OCI-LY7 (cell line): ENCODE measurements around the gene MLKL. TPM values are rescaled to one million over a fixed set of nuclear protein-coding genes. Genes with fewer than 3 reads are reported as not detected.

ENCODE experiments used
- BruUV-seq: library from RNA; stranded (reverse); fragments of 400-500 nt; replicated peaks from 2 replicates; lab custom pipeline; 2021; lab: Mats Ljungman, UMichigan
- CTCF ChIA-PET: fragments of 300-600 bp; sonication (Branson Sonifier 250); formaldehyde crosslinking; loops from one replicate; lab custom pipeline; 2022; ENCODE audit warnings: antibody characterized with exemption; ENCODE audit not compliant: unreplicated experiment; lab: Charles Lee
- POLR2A ChIA-PET: fragments of 300-600 bp; sonication (Branson Sonifier 250); formaldehyde crosslinking; loops from one replicate; lab custom pipeline; 2022; ENCODE audit warnings: antibody characterized with exemption; lab: Charles Lee
- DNase-seq: peaks from one replicate; pipeline ENCODE4 v3.0.0-alpha.2; 2015; ENCODE audit warnings: low spot score
- H2AFZ ChIP-seq: fragments of 200-600 bp; sonication (generic), shearing (Covaris generic); 2 replicates; pipeline ENCODE4 v1.6.1; 2014; ENCODE audit warnings: mild to moderate bottlenecking, antibody characterized with exemption, low read length, moderate library complexity
- H3K27ac ChIP-seq: fragments of 200-600 bp; sonication (generic); 2 replicates; pipeline ENCODE4 v1.5.1; 2014; ENCODE audit warnings: mixed run types, low read depth, mild to moderate bottlenecking, moderate library complexity, low read length, inconsistent platforms; ENCODE audit not compliant: poor library complexity, severe bottlenecking
- H3K36me3 ChIP-seq: fragments of 200-600 bp; sonication (generic); 2 replicates; pipeline ENCODE4 v1.6.1; 2014; ENCODE audit warnings: mild to moderate bottlenecking, antibody characterized with exemption, low read length, moderate library complexity, mixed read lengths; ENCODE audit not compliant: insufficient read depth
- H3K4me1 ChIP-seq: fragments of 200-600 bp; sonication (generic); 2 replicates; pipeline ENCODE4 v1.5.1; 2014; ENCODE audit warnings: mild to moderate bottlenecking, low read length; ENCODE audit not compliant: insufficient read depth, poor library complexity, severe bottlenecking
- H3K4me2 ChIP-seq: fragments of 200-600 bp; sonication (generic); 2 replicates; pipeline ENCODE4 v1.6.1; 2014; ENCODE audit warnings: mild to moderate bottlenecking, low read length
- H3K4me3 ChIP-seq: fragments of 200-600 bp; sonication (generic); 2 replicates; pipeline ENCODE4 v1.5.1; 2014; ENCODE audit warnings: mild to moderate bottlenecking, low read depth, low read length; ENCODE audit not compliant: poor library complexity, severe bottlenecking
- H3K79me2 ChIP-seq: fragments of 200-600 bp; sonication (generic); 2 replicates; pipeline ENCODE4 v1.6.1; 2016; ENCODE audit warnings: low read depth, mild to moderate bottlenecking, low read length, moderate library complexity, mixed read lengths; ENCODE audit not compliant: insufficient read depth
- H3K9me2 ChIP-seq: fragments of 200-600 bp; sonication (generic); 2 replicates; pipeline ENCODE4 v1.6.1; 2016; ENCODE audit warnings: mild to moderate bottlenecking, low read length, mixed read lengths; ENCODE audit not compliant: insufficient read depth
- H3K9me3 ChIP-seq: fragments of 200-600 bp; sonication (generic); 2 replicates; pipeline ENCODE4 v1.6.1; 2014; ENCODE audit warnings: mild to moderate bottlenecking, mixed run types, low read length, mixed read lengths
- H4K20me1 ChIP-seq: fragments of 200-600 bp; sonication (generic); 2 replicates; pipeline ENCODE4 v1.6.1; 2014; ENCODE audit warnings: mild to moderate bottlenecking, antibody characterized with exemption, low read length, moderate library complexity, mixed read lengths; ENCODE audit not compliant: insufficient read depth
- EZH2phosphoT487 ChIP-seq: fragments of 200-600 bp; sonication (generic); IDR thresholded peaks from 2 replicates; pipeline ENCODE4 v1.6.1; 2018; ENCODE audit warnings: low read depth, borderline replicate concordance, mild to moderate bottlenecking, mixed run types, antibody characterized with exemption, low read length, moderate library complexity, mixed read lengths
- intact Hi-C: fragments of 100-400 bp; cut with micrococcal nuclease; formaldehyde crosslinking; loops from one replicate; pipeline ENCODE4 v1.10.0; 2022; ENCODE audit not compliant: unreplicated experiment
- total RNA-seq, 2 experiments: library from RNA; depleted of rRNA in 1 of 2; stranded (reverse); fragments of >200 nt in 1 of 2; shearing (Covaris generic) in 1 of 2; gene quantifications; 2 replicates each; pipeline ENCODE4 v1.2.3, GENCODE V29; 2014 to 2022
- TF ChIP-seq, protein P1 (sequence below): fragments of 200-600 bp; sonication (generic); conservative IDR thresholded peaks from 2 replicates; pipeline ENCODE4 v1.5.1; 2014; ENCODE audit warnings: mild to moderate bottlenecking, antibody characterized with exemption, low read length, moderate library complexity, mixed read lengths

The MLKL gene
- total RNA-seq, 2 experiments from 2014 or later = 8.0 to 9.0 TPM

DNA sequence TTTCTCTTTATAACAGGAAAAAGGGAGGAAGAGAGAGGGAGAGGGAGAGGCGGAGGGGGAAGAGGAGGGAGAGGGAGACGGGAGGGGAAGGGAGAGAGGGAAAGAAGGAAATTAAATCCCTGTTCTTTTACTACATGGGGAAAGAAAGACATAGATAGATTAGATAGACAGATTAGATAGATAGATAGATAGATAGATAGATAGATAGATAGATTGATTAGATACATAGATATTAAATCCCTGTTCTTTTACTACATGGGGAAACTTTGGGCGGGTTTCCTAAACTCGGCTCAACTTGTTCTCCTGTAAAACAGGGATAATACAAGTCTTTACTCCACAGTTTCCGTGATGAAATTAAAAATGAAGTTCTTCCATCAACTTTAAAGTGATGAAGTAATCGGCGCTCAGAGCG lies 34.6 kb downstream of the MLKL start:
- TF ChIP-seq EZH2phosphoT487 = no peak
- TF ChIP-seq, protein P1, sequence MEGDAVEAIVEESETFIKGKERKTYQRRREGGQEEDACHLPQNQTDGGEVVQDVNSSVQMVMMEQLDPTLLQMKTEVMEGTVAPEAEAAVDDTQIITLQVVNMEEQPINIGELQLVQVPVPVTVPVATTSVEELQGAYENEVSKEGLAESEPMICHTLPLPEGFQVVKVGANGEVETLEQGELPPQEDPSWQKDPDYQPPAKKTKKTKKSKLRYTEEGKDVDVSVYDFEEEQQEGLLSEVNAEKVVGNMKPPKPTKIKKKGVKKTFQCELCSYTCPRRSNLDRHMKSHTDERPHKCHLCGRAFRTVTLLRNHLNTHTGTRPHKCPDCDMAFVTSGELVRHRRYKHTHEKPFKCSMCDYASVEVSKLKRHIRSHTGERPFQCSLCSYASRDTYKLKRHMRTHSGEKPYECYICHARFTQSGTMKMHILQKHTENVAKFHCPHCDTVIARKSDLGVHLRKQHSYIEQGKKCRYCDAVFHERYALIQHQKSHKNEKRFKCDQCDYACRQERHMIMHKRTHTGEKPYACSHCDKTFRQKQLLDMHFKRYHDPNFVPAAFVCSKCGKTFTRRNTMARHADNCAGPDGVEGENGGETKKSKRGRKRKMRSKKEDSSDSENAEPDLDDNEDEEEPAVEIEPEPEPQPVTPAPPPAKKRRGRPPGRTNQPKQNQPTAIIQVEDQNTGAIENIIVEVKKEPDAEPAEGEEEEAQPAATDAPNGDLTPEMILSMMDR = no peak
- intact Hi-C loops = loop anchor here (2.0 kb wide), 1 partner anchor 35 kb away; the partner anchor contains the start of gene MLKL
- no peak for DNase-seq
- H3K4me2 ChIP-seq = peak overlapping the region; percentile 77
- ChIA-PET POLR2A (interaction anchor here (0.6 to 2.6 kb wide), 8 partner anchors 10 to 35 kb away, joined by 3 to 20 read pairs (median 7); partner anchors contain the start of gene MLKL), CTCF (no interaction called here)
- no TSS peak for BruUV-seq
- H3K9me3 ChIP-seq = peaks cover 6% of the 10 kb centered on the region; the same call in 1 of the 2 replicates
- H4K20me1 ChIP-seq = peaks cover 25% of the 10 kb centered on the region
- H2AFZ ChIP-seq = no peak overlapping the region
- H3K36me3 ChIP-seq = peaks cover 53% of the 10 kb centered on the region
- peak overlapping the region; percentile 93 for H3K4me3 ChIP-seq
- peaks cover 57% of the 10 kb centered on the region for H3K79me2 ChIP-seq
- H3K27ac ChIP-seq = peak overlapping the region; percentile 75
- peaks cover 38% of the 10 kb centered on the region for H3K4me1 ChIP-seq
- H3K9me2 ChIP-seq = no peaks in the 10 kb centered on the region

DNA sequence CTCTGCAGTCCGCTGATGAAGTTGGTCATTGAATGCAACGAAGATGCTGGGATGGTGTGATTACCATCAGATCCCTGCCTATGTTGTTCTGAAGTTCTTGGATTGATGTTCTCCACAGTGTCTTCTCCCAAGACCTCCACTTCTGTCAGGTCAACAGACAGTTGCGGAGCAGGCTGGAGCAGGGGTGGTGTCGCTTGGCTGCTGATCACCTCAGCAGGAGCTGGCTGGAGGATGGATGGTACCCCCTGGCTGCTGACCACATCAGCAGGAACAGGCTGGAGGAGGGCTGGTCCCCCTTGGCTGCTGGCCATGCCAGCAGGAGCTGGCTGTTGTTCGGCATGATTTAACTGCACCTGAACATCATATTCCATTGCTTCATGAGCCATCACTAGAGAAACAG lies 39.6 kb downstream of the MLKL start:
- peak overlapping the region; percentile 11; the same call in 1 of the 2 replicates for H3K4me2 ChIP-seq
- no peak for DNase-seq
- BruUV-seq = no TSS peak
- no peak overlapping the region for H3K27ac ChIP-seq
- TF ChIP-seq EZH2phosphoT487 = no peak
- H3K4me1 ChIP-seq = peaks cover 64% of the 10 kb centered on the region
- H4K20me1 ChIP-seq = peaks cover 70% of the 10 kb centered on the region
- POLR2A ChIA-PET = interaction anchor here (0.7 kb wide), 1 partner anchor 175 kb away, joined by 3 read pairs; no protein-coding TSS in a partner anchor
- H3K36me3 ChIP-seq = peaks cover 98% of the 10 kb centered on the region
- no peaks in the 10 kb centered on the region for H3K9me3 ChIP-seq
- no peak overlapping the region for H2AFZ ChIP-seq
- H3K9me2 ChIP-seq = no peaks in the 10 kb centered on the region
- CTCF ChIA-PET = no interaction called here
- no peak overlapping the region for H3K4me3 ChIP-seq
- intact Hi-C loops = no loop called here
- H3K79me2 ChIP-seq = peaks cover 100% of the 10 kb centered on the region

DNA sequence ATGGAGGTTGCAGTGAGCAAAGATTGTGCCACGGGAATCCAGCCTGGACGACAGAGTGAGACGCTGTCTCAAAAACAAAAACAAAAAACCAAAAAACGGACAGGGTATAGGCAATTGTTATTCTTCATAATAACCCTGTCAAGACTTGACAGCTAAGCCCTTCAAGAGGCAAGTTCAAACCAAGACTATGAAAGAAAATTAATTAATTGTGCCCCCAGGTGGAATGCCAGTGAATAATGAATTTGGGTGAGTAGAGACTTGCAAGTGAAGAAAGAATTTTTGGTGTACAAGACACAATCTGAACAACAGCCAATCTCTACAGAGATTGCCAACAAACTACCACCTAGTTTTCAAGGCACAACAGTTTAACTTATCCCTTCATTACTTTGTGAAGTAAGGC lies 40.3 kb downstream of the MLKL start:
- H2AFZ ChIP-seq = no peak overlapping the region
- peaks cover 100% of the 10 kb centered on the region for H3K36me3 ChIP-seq
- H3K4me3 ChIP-seq = no peak overlapping the region
- H3K4me1 ChIP-seq = peaks cover 59% of the 10 kb centered on the region
- H3K4me2 ChIP-seq = peak overlapping the region; percentile 11; the same call in 1 of the 2 replicates
- TF ChIP-seq EZH2phosphoT487 = no peak
- TF ChIP-seq, protein P1 = no peak
- H3K79me2 ChIP-seq = peaks cover 100% of the 10 kb centered on the region
- no peaks in the 10 kb centered on the region for H3K9me3 ChIP-seq
- CTCF ChIA-PET = no interaction called here
- no TSS peak for BruUV-seq
- no peak overlapping the region for H3K27ac ChIP-seq
- no peak for DNase-seq
- intact Hi-C loops = no loop called here
- H4K20me1 ChIP-seq = peaks cover 70% of the 10 kb centered on the region
- POLR2A ChIA-PET = no interaction called here
- no peaks in the 10 kb centered on the region for H3K9me2 ChIP-seq
